GM12875 (cell line): ENCODE measurements around the gene DAZAP1.

Experiments used
- H3K4me3 ChIP-seq: one replicate; pipeline ENCODE4 v1.5.1; 2011; ENCODE audit warnings: low read depth, low read length, control low read depth
- TF ChIP-seq, protein P1 (sequence below): IDR thresholded peaks from 2 replicates; pipeline ENCODE4 v1.5.1; 2011; ENCODE audit warnings: low read depth, mild to moderate bottlenecking, control low read depth, inconsistent platforms, low read length, moderate library complexity, borderline replicate concordance; ENCODE audit not compliant: insufficient read depth

The DAZAP1 gene

GRCh38 chr19:1459479-1459878, 52.1 kb downstream of the DAZAP1 start:
- TF ChIP-seq, protein P1, sequence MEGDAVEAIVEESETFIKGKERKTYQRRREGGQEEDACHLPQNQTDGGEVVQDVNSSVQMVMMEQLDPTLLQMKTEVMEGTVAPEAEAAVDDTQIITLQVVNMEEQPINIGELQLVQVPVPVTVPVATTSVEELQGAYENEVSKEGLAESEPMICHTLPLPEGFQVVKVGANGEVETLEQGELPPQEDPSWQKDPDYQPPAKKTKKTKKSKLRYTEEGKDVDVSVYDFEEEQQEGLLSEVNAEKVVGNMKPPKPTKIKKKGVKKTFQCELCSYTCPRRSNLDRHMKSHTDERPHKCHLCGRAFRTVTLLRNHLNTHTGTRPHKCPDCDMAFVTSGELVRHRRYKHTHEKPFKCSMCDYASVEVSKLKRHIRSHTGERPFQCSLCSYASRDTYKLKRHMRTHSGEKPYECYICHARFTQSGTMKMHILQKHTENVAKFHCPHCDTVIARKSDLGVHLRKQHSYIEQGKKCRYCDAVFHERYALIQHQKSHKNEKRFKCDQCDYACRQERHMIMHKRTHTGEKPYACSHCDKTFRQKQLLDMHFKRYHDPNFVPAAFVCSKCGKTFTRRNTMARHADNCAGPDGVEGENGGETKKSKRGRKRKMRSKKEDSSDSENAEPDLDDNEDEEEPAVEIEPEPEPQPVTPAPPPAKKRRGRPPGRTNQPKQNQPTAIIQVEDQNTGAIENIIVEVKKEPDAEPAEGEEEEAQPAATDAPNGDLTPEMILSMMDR = no peak
- no peak overlapping the region for H3K4me3 ChIP-seq

- TF ChIP-seq, protein P1 = no peak
Observed at GRCh38 chr19:1460033-1460995, 52.9 kb downstream of the DAZAP1 start.

DNA sequence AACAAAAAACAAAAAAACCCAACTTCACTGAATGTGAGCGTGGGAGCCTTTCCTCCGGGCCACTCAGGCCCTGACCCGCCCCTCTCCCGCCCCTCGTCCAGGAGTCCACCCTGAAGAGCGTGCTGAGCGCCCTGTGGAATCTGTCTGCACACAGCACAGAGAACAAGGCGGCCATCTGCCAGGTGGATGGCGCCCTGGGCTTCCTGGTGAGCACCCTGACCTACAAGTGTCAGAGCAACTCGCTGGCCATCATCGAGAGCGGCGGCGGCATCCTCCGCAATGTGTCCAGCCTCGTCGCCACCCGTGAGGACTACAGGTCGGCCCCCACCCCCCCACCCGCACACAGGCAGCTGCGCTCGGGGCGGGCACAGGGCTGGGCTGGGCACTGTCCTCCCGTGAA, 54.5 kb downstream of the DAZAP1 start:
- TF ChIP-seq, protein P1 = no peak
- H3K4me3 ChIP-seq = no peak overlapping the region

More at GRCh38 chr19:1460033-1460995, 52.9 kb downstream of the DAZAP1 start:
- no peak overlapping the region for H3K4me3 ChIP-seq

DNA sequence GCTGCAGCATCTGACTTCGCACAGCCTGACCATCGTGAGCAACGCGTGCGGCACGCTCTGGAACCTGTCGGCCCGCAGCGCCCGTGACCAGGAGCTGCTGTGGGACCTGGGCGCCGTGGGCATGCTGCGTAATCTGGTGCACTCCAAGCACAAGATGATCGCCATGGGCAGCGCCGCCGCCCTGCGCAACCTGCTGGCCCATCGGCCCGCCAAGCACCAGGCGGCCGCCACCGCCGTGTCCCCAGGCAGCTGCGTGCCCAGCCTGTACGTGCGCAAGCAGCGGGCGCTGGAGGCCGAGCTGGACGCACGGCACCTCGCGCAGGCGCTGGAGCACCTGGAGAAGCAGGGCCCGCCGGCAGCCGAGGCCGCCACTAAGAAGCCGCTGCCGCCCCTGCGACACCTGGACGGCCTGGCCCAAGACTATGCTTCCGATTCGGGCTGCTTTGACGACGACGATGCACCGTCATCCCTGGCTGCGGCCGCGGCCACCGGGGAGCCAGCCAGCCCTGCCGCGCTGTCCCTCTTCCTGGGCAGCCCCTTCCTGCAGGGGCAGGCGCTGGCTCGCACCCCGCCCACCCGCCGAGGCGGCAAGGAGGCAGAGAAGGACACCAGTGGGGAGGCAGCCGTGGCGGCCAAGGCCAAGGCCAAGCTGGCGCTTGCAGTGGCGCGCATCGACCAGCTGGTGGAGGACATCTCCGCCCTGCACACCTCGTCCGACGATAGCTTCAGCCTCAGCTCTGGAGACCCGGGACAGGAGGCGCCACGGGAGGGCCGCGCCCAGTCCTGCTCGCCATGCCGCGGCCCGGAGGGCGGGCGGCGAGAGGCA, 58.0 kb downstream of the DAZAP1 start:
- no peak overlapping the region for H3K4me3 ChIP-seq
- TF ChIP-seq, protein P1 = peak; percentile 53

DNA sequence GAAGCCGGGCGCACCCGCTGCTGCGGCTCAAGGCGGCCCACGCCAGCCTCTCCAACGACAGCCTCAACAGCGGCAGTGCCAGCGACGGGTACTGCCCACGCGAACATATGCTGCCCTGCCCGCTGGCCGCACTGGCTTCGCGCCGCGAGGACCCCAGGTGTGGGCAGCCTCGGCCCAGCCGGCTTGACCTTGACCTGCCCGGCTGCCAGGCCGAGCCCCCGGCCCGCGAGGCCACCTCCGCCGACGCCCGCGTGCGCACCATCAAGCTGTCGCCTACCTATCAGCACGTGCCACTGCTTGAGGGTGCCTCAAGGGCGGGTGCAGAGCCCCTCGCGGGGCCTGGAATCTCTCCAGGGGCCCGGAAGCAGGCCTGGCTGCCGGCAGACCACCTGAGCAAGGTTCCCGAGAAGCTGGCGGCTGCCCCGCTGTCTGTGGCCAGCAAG, 58.7 kb downstream of the DAZAP1 start:
- no peak overlapping the region for H3K4me3 ChIP-seq
- TF ChIP-seq, protein P1 = no peak

DNA sequence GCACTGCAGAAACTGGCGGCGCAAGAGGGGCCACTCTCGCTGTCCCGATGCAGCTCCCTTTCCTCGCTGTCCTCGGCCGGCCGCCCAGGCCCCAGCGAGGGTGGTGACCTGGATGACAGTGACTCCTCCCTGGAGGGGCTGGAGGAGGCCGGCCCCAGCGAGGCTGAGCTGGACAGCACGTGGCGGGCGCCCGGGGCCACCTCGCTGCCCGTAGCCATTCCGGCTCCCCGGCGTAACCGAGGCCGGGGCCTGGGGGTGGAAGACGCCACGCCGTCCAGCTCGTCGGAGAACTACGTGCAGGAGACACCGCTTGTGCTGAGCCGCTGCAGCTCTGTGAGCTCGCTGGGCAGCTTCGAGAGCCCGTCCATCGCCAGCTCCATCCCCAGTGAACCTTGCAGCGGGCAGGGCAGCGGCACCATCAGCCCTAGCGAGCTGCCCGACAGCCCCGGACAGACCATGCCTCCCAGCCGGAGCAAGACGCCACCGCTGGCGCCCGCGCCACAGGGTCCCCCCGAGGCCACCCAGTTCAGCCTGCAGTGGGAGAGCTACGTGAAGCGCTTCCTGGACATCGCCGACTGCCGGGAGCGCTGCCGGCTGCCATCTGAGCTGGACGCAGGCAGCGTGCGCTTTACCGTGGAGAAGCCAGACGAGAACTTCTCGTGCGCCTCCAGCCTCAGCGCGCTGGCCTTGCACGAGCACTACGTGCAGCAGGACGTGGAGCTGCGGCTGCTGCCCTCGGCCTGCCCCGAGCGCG, 59.3 kb downstream of the DAZAP1 start:
- TF ChIP-seq, protein P1 = no peak

More for the DNA sequence above, 59.3 kb downstream of the DAZAP1 start:
- no peak overlapping the region for H3K4me3 ChIP-seq
